ENCODE data around the gene UNC5A.

The UNC5A gene

GRCh38 chr5:176897263-176897662 is 86.9 kb downstream of the UNC5A start:
- no peak overlapping the region for H3K4me3 ChIP-seq (ENCODE audit: low read depth, low read length)
- in situ Hi-C loops (cut with HindIII; ENCODE audit: low sequenced_read_pairs): no loop called here
- no peak for DNase-seq (ENCODE audit: low read depth, low spot score)
- TF ChIP-seq CTCF (IDR thresholded peaks at IDR 0.05; ENCODE audit: low read depth, low read length): no peak

DNA sequence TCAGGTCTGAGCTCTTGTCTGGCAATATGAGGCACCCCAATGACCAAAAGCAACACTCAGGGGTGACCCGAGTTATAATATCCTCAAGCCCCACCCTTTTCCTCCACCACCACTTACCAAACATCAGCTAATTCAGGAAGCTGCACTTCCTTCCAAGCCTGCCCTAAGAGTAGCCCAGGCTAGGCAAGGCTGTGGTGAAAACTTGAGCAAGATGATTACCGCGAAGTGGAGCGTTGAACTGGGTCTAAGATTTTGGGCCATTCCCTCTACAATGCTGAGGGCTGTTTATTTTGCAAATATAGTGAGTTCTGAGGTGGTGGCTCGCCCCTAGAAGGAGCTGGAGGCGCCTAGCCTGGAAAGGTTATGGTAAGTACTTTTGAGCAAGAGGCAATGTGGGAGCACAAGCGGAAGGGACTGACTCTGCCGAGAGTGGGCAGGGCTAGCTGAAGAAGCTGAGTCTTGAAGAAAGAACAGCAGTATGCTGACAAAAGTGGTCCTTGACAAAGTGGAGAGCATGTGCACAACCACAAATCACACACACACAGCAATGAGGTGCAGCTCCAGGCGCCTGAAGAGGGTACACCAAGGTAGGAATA is 89.0 kb downstream of the UNC5A start, which contains the start of gene HK3:
HK3 (minus strand) TSS at position 51 of the 596 bp plus-strand sequence. CDS start 3,187 bp downstream, outside the sequence.
- H3K4me3 ChIP-seq (ENCODE audit: low read depth, low read length): no peak within 1 kb of the TSS
- DNase-seq (ENCODE audit: low read depth, low spot score): no peak
- no peak for TF ChIP-seq CTCF (IDR thresholded peaks at IDR 0.05; ENCODE audit: low read depth, low read length)
- in situ Hi-C loops (cut with HindIII; ENCODE audit: low sequenced_read_pairs): no loop called here

DNA sequence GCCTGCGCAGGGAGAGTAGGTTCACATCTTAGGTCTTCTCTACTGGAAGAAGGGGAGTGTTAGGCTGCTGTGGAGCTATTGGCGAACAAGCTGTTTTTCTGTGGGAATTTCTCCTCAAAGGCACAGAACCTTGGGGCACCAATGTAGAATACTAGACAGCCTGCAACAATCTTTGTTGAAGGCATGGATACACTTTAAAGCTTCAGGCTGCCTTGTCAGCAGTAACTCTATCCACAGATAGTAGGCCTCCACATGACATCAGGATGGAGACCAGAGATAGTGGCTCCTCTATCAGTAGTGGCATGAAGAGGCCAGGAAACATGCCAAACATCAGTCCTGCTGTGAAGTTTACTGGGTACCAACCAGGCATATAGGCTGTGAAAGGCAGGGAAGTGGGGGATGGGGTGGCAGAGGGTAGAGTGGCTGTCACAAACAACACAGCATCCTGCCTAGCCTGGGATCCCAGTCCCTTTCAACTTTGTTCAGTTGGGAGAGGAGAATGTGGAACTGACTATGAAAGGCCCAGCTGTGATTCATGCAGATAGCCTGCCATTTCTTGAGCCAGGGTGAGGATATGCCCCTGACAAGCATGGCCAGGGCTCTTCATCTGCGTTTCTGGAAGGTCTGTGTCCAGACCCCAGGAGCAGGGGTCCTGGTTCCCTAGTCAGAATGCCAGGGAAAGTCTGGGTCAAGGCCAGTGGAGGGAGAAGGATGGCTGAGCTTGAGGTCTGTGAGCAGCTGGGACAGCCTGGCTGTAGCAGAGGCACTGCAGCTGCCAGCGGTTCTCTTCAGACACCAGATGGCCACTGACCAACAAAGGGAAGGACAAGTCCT is 89.8 kb downstream of the UNC5A start:
- no peak for DNase-seq (ENCODE audit: low read depth, low spot score)
- in situ Hi-C loops (cut with HindIII; ENCODE audit: low sequenced_read_pairs): no loop called here
- no peak for TF ChIP-seq CTCF (IDR thresholded peaks at IDR 0.05; ENCODE audit: low read depth, low read length)
- no peak overlapping the region for H3K4me3 ChIP-seq (ENCODE audit: low read depth, low read length)

DNA sequence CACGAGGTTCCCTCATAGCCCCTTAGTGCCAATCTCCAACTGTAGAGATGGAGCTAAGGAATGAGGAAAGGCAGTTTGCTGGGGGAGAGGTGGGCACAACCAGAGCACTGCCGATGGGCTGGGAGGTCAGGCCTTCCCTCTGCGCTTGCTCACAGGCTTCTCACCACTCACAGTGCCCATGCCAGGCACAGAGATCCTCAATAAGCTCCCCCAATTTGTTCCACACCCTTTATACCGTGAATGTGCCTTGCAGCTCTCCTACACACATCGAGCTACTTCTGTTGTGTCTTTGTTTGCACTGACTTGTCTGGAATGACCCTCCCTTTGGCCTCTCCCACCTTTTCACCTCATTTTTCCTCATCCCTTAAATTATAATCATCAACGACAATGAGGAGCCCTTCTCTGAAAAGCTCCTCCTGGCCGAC is 90.4 kb downstream of the UNC5A start:
- no peak for TF ChIP-seq CTCF (IDR thresholded peaks at IDR 0.05; ENCODE audit: low read depth, low read length)
- DNase-seq (ENCODE audit: low read depth, low spot score): no peak
- in situ Hi-C loops (cut with HindIII; ENCODE audit: low sequenced_read_pairs): no loop called here
- no peak overlapping the region for H3K4me3 ChIP-seq (ENCODE audit: low read depth, low read length)

GRCh38 chr5:176901260-176902101 is 91.1 kb downstream of the UNC5A start:
- no peak for DNase-seq (ENCODE audit: low read depth, low spot score)
- no peak overlapping the region for H3K4me3 ChIP-seq (ENCODE audit: low read depth, low read length)
- in situ Hi-C loops (cut with HindIII; ENCODE audit: low sequenced_read_pairs): no loop called here
- no peak for TF ChIP-seq CTCF (IDR thresholded peaks at IDR 0.05; ENCODE audit: low read depth, low read length)

- no peak for DNase-seq (ENCODE audit: low read depth, low spot score)
- no peak overlapping the region for H3K4me3 ChIP-seq (ENCODE audit: low read depth, low read length)
- no peak for TF ChIP-seq CTCF (IDR thresholded peaks at IDR 0.05; ENCODE audit: low read depth, low read length)
- in situ Hi-C loops (cut with HindIII; ENCODE audit: low sequenced_read_pairs): no loop called here
These were observed 91.9 kb downstream of the UNC5A start for GRCh38 chr5:176902102-176902814.

Data from astrocyte of the spinal cord (primary cell).